ENCODE data around the gene MED20.
A peak's percentile ranks its signal among the peaks of the same experiment; 100 is the strongest.

Gene MED20

GRCh38 chr6:41938590-41939175 is 17.7 kb upstream of the MED20 start:
- peak overlapping the region; percentile 21 for H3K4me3 ChIP-seq (ENCODE audit: low read depth, low read length)
- CTCF ChIA-PET, result interaction anchor here (1.0 to 15.2 kb wide), 8 partner anchors 13 to 153 kb away, joined by 3 to 341 read pairs (median 30); partner anchors contain the start of genes BYSL, MED20 and TOMM6
- POLR2A ChIA-PET, result interaction anchor here (1.3 to 1.7 kb wide), 2 partner anchors 18 to 152 kb away, joined by 4 read pairs; partner anchors contain the start of genes BYSL and MED20
- TF ChIP-seq, protein P1, sequence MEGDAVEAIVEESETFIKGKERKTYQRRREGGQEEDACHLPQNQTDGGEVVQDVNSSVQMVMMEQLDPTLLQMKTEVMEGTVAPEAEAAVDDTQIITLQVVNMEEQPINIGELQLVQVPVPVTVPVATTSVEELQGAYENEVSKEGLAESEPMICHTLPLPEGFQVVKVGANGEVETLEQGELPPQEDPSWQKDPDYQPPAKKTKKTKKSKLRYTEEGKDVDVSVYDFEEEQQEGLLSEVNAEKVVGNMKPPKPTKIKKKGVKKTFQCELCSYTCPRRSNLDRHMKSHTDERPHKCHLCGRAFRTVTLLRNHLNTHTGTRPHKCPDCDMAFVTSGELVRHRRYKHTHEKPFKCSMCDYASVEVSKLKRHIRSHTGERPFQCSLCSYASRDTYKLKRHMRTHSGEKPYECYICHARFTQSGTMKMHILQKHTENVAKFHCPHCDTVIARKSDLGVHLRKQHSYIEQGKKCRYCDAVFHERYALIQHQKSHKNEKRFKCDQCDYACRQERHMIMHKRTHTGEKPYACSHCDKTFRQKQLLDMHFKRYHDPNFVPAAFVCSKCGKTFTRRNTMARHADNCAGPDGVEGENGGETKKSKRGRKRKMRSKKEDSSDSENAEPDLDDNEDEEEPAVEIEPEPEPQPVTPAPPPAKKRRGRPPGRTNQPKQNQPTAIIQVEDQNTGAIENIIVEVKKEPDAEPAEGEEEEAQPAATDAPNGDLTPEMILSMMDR (IDR thresholded peaks at IDR 0.05; ENCODE audit: insufficient read depth, low read length, missing control alignments), result no peak
- no peak for DNase-seq (ENCODE audit: low read depth, low spot score)

DNA sequence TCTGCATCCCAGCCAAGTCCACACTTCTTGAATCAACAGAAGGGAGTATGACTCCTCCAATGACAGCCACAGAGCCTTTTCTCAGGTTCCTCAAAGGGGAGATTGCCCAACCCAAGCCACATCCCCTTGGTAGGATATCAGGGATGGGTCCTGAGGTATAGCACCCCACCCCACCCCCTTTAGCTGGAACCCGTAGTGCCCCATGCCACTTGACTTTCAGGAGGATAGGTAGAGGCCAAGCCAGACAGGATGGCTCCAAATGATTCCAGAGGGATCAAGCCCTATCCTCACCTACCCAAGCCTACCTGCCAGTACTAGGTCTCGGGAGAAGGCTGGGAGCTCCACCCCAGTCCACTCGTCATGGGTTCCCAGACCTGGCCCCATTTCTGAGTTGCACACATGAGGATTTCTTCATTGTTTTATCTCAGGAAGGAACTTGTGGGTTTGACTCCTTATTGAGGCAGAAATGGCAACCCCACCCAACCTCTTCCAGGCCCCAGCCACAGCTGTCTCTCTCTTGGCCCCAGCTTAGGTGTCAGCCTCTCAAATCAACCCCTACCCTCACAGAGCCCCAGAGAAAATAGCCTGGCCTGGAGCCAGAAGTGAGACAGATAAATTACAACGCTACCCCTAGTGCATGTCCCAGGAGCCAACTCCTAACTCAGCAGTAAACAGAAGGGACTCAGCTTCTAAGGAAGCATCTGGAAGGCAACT is 17.1 kb upstream of the MED20 start:
- DNase-seq (ENCODE audit: low read depth, low spot score), result no peak
- POLR2A ChIA-PET, result no interaction called here
- TF ChIP-seq, protein P1 (IDR thresholded peaks at IDR 0.05; ENCODE audit: insufficient read depth, low read length, missing control alignments), result no peak

DNA sequence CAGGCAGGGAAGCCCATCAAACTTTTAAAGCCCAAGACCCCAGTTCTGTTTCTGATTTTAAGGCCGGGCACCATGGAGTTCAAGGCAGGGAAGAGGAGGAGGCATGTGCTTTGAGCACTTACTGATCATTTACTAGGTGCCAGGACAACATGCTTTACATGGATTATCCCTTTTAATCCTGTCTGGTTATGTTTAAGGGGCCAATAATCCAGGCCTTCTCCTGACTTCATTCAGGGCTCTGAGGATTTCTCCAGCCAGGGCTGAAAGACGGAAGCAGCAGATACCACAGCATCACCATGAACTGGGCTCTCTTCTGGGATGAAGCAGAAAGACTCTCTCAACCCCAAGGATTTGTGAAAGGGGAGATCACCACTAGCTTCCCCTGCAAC is 16.5 kb upstream of the MED20 start:
- POLR2A ChIA-PET, result no interaction called here

More for the DNA sequence above, 17.1 kb upstream of the MED20 start:
- H3K4me3 ChIP-seq (ENCODE audit: low read depth, low read length), result no peak overlapping the region
- CTCF ChIA-PET, result interaction anchor here (0.9 to 15.2 kb wide), 11 partner anchors 12 to 152 kb away, joined by 3 to 341 read pairs (median 9); partner anchors contain the start of genes BYSL, MED20 and TOMM6

GRCh38 chr6:41936073-41936837 is 15.3 kb upstream of the MED20 start:
- ChIA-PET CTCF (interaction anchor here (0.7 to 15.2 kb wide), 25 partner anchors 8 to 159 kb away, joined by 3 to 341 read pairs (median 4); partner anchors contain the start of genes BYSL, MED20, TAF8 and TOMM6), POLR2A (interaction anchor here (1.4 kb wide), 1 partner anchor 15 kb away, joined by 6 read pairs; the partner anchor contains the start of genes BYSL and MED20)
- DNase-seq (ENCODE audit: low read depth, low spot score), result peak; percentile 65
- TF ChIP-seq, protein P1 (IDR thresholded peaks at IDR 0.05; ENCODE audit: insufficient read depth, low read length, missing control alignments), result peak; percentile 83
- H3K4me3 ChIP-seq (ENCODE audit: low read depth, low read length), result no peak overlapping the region

More for the DNA sequence above, 16.5 kb upstream of the MED20 start:
- DNase-seq (ENCODE audit: low read depth, low spot score), result no peak
- no peak overlapping the region for H3K4me3 ChIP-seq (ENCODE audit: low read depth, low read length)
- TF ChIP-seq, protein P1 (IDR thresholded peaks at IDR 0.05; ENCODE audit: insufficient read depth, low read length, missing control alignments), result no peak
- CTCF ChIA-PET, result interaction anchor here (0.9 to 15.2 kb wide), 9 partner anchors 11 to 151 kb away, joined by 3 to 341 read pairs (median 9); partner anchors contain the start of genes BYSL, MED20 and TOMM6

GRCh38 chr6:41935685-41936072 is 14.7 kb upstream of the MED20 start:
- ChIA-PET CTCF (interaction anchor here (0.8 to 15.2 kb wide), 19 partner anchors 9 to 159 kb away, joined by 3 to 341 read pairs (median 4); partner anchors contain the start of genes BYSL, MED20, TAF8 and TOMM6), POLR2A (interaction anchor here (0.6 to 1.4 kb wide), 2 partner anchors 13 to 15 kb away, joined by 6 read pairs; partner anchors contain the start of genes BYSL and MED20)
- no peak for DNase-seq (ENCODE audit: low read depth, low spot score)
- TF ChIP-seq, protein P1 (IDR thresholded peaks at IDR 0.05; ENCODE audit: insufficient read depth, low read length, missing control alignments), result no peak
- H3K4me3 ChIP-seq (ENCODE audit: low read depth, low read length), result no peak overlapping the region

All from AG04449 (cell line).